HT1080 (cell line): ENCODE data around the gene ZBTB43. TPM values are rescaled to one million over a fixed set of nuclear protein-coding genes. Genes with fewer than 3 reads are reported as not detected.

ENCODE experiments used
- DNase-seq: peaks from one replicate; pipeline ENCODE4 v3.0.0-alpha.2; 2015; ENCODE audit warnings: low read depth
- total RNA-seq: library from RNA; depleted of rRNA; stranded (reverse); fragments of >200 nt; shearing (Covaris generic); gene quantifications from 2 replicates; pipeline ENCODE4 v1.2.3, GENCODE V29; 2014; rRNA removed

ZBTB43 gene
- total RNA-seq, 1 experiment from 2014 or later = 11.1 TPM

- DNase-seq = no peak
These were observed 80.3 kb downstream of the ZBTB43 start for GRCh38 chr9:126885131-126885641.

- DNase-seq = no peak
These were observed 81.4 kb downstream of the ZBTB43 start for GRCh38 chr9:126886034-126886822.

GRCh38 chr9:126886897-126887296, 82.1 kb downstream of the ZBTB43 start:
- no peak for DNase-seq

Other genes with a start within 250 kb of the ZBTB43 start
- gene LMX1B, start 191.1 kb upstream of the ZBTB43 start, total RNA-seq = 0.55 and 1.3 TPM in 2 replicates
- 2.7 TPM in 2 replicates for gene ZBTB34, start 55.6 kb downstream of the ZBTB43 start, total RNA-seq
- gene RALGPS1, start 109.7 kb downstream of the ZBTB43 start, total RNA-seq = 0.42 and 2.4 TPM in 2 replicates